Uterus (tissue), 2 donors: Measurements from ENCODE around the gene CA10.

ENCODE experiments used
- CTCF ChIP-seq, 4 experiments: fragments of 200-600 bp in 2 of 4; fragments of 450-650 bp in 2 of 4; sonication (generic) in 2 of 4; IDR thresholded peaks; one replicate each; pipeline ENCODE4 v1.5.1; 2016 to 2019; ENCODE audit warnings: antibody characterized with exemption in 4 of 4, mild to moderate bottlenecking in 2 of 4, moderate library complexity in 1 of 4
- POLR2A ChIP-seq, 2 donors: fragments of 450-650 bp; IDR thresholded peaks; one replicate each; pipeline ENCODE4 v1.6.1; 2016; ENCODE audit warnings: antibody characterized with exemption in 2 of 2, mild to moderate bottlenecking in 1 of 2, moderate library complexity in 1 of 2

DNA sequence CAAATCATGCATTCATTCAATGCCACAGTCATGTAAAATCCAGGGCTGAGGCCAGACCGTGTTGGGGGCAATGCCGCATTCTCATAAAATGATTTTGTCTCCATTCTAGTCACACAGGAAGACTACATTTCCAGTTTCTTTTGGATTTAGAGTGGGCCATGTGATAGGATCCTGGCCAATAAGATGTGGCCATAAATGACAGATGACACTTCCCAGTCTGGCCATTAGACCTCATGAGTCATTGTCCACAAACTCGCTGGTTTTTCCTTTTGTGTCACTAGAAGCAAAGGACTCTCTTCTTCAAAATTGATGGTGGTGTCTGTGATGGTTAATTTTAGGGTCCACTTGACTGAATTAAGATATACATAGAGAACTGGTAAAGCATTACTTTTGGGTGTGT is 545.8 kb downstream of the CA10 start:
- TF ChIP-seq CTCF (IDR thresholded peaks at IDR 0.05) (no peak), POLR2A (IDR thresholded peaks at IDR 0.05) (no peak)
